H9 (cell line): Measurements from ENCODE around the gene RHCE. TPM values are rescaled to one million over a fixed set of nuclear protein-coding genes. Genes with fewer than 3 reads are reported as not detected.

Experiments
- DNase-seq: peaks from one replicate; pipeline ENCODE4 v3.0.0-alpha.2; 2017
- H2AFZ ChIP-seq: one replicate; pipeline ENCODE4 v1.6.1; 2013; ENCODE audit warnings: mild to moderate bottlenecking, low read length, control low read depth, moderate library complexity
- H2AK5ac ChIP-seq: 2 replicates; pipeline ENCODE4 v1.6.1; 2013; ENCODE audit warnings: low read length, control low read depth, mixed read lengths; ENCODE audit not compliant: insufficient read length
- H2BK120ac ChIP-seq: one replicate; pipeline ENCODE4 v1.6.1; 2013; ENCODE audit warnings: low read depth, mild to moderate bottlenecking, low read length, control low read depth, inconsistent platforms; ENCODE audit not compliant: poor library complexity, severe bottlenecking
- H2BK12ac ChIP-seq: 2 replicates; pipeline ENCODE4 v1.6.1; 2013; ENCODE audit warnings: low read length, control low read depth, mixed read lengths, low read depth; ENCODE audit not compliant: insufficient read length
- H2BK15ac ChIP-seq: 2 replicates; pipeline ENCODE4 v1.6.1; 2013; ENCODE audit warnings: low read depth, low read length, control low read depth
- H2BK20ac ChIP-seq: one replicate; pipeline ENCODE4 v1.6.1; 2013; ENCODE audit warnings: low read depth, mild to moderate bottlenecking, low read length, control low read depth, inconsistent platforms; ENCODE audit not compliant: poor library complexity, severe bottlenecking
- H2BK5ac ChIP-seq: 2 replicates; pipeline ENCODE4 v1.6.1; 2013; ENCODE audit warnings: low read length, control low read depth, mixed read lengths; ENCODE audit not compliant: insufficient read length
- H3K14ac ChIP-seq: 2 replicates; pipeline ENCODE4 v1.6.1; 2013; ENCODE audit warnings: low read length, control low read depth; ENCODE audit not compliant: insufficient read depth
- H3K18ac ChIP-seq: 2 replicates; pipeline ENCODE4 v1.6.1; 2013; ENCODE audit warnings: low read depth, mild to moderate bottlenecking, mixed read lengths, low read length, control low read depth; ENCODE audit not compliant: insufficient read length
- H3K23ac ChIP-seq: 2 replicates; pipeline ENCODE4 v1.6.1; 2013; ENCODE audit warnings: low read length, control low read depth, mixed read lengths, low read depth; ENCODE audit not compliant: insufficient read length
- H3K23me2 ChIP-seq: 2 replicates; pipeline ENCODE4 v1.6.1; 2013; ENCODE audit warnings: low read depth, mild to moderate bottlenecking, mixed read lengths, low read length, control low read depth; ENCODE audit not compliant: insufficient read length, poor library complexity, severe bottlenecking
- H3K27ac ChIP-seq: 2 replicates; pipeline ENCODE4 v1.5.1; 2013; ENCODE audit warnings: low read length, control low read depth, mixed read lengths, low read depth; ENCODE audit not compliant: insufficient read length
- H3K27me3 ChIP-seq: 2 replicates; pipeline ENCODE4 v1.6.1; 2013; ENCODE audit warnings: low read length, control low read depth, inconsistent platforms; ENCODE audit not compliant: insufficient read depth
- H3K4ac ChIP-seq: 2 replicates; pipeline ENCODE4 v1.6.1; 2013; ENCODE audit warnings: low read depth, mild to moderate bottlenecking, control low read depth, inconsistent platforms, low read length, moderate library complexity
- H3K4me1 ChIP-seq: 2 replicates; pipeline ENCODE4 v1.6.1; 2013; ENCODE audit warnings: low read length, control low read depth, inconsistent platforms; ENCODE audit not compliant: insufficient read depth
- H3K4me2 ChIP-seq: 2 replicates; pipeline ENCODE4 v1.6.1; 2013; ENCODE audit warnings: low read length, control low read depth, mixed read lengths; ENCODE audit not compliant: insufficient read length, insufficient read depth
- H3K56ac ChIP-seq: 2 replicates; pipeline ENCODE4 v1.6.1; 2013; ENCODE audit warnings: low read depth, mild to moderate bottlenecking, mixed read lengths, low read length, control low read depth; ENCODE audit not compliant: insufficient read length
- H3K79me1 ChIP-seq: 2 replicates; pipeline ENCODE4 v1.6.1; 2013; ENCODE audit warnings: low read depth, mild to moderate bottlenecking, moderate library complexity, low read length, control low read depth, inconsistent platforms; ENCODE audit not compliant: insufficient read depth, poor library complexity, severe bottlenecking
- H3K79me2 ChIP-seq: 2 replicates; pipeline ENCODE4 v1.6.1; 2013; ENCODE audit warnings: low read length, control low read depth, inconsistent platforms; ENCODE audit not compliant: insufficient read depth
- H3K9ac ChIP-seq: 2 replicates; pipeline ENCODE4 v1.6.1; 2013; ENCODE audit warnings: low read length, control low read depth, mixed read lengths; ENCODE audit not compliant: insufficient read length; ENCODE audit errors: extremely low read depth
- H3K9me3 ChIP-seq: one replicate; pipeline ENCODE4 v1.6.1; 2013; ENCODE audit warnings: low read depth, low read length, inconsistent platforms; ENCODE audit not compliant: control insufficient read depth
- H3T11ph ChIP-seq: one replicate; pipeline ENCODE4 v1.6.1; 2013; ENCODE audit warnings: mild to moderate bottlenecking, low read length, control low read depth, inconsistent platforms
- H4K20me1 ChIP-seq: one replicate; pipeline ENCODE4 v1.6.1; 2013; ENCODE audit not compliant: control insufficient read depth, insufficient read length, insufficient read depth
- H4K5ac ChIP-seq: 2 replicates; pipeline ENCODE4 v1.6.1; 2013; ENCODE audit warnings: low read depth, mild to moderate bottlenecking, mixed read lengths, low read length, control low read depth; ENCODE audit not compliant: insufficient read length
- H4K8ac ChIP-seq: replicated peaks from 2 replicates; pipeline ENCODE4 v1.6.1; 2013; ENCODE audit warnings: low read length, control low read depth, mixed read lengths, low read depth; ENCODE audit not compliant: insufficient read length
- H4K91ac ChIP-seq: 2 replicates; pipeline ENCODE4 v1.6.1; 2013; ENCODE audit warnings: low read depth, mild to moderate bottlenecking, moderate library complexity, mixed read lengths, low read length, control low read depth; ENCODE audit not compliant: insufficient read length
- H3K27ac Mint-ChIP-seq, 3 experiments: 2 replicates in 2 of 3; 3 replicates in 1 of 3; pipeline ENCODE4 v1.8.0; 2020 to 2021; ENCODE audit warnings: mixed read lengths in 3 of 3, mild to moderate bottlenecking in 1 of 3, moderate library complexity in 1 of 3
- H3K27me3 Mint-ChIP-seq: 2 replicates; pipeline ENCODE4 v1.8.0; 2021; ENCODE audit warnings: low read depth, mild to moderate bottlenecking, moderate library complexity, mixed read lengths
- H3K36me3 Mint-ChIP-seq, 3 experiments: 2 replicates in 2 of 3; 3 replicates in 1 of 3; pipeline ENCODE4 v1.8.0; 2020 to 2021; ENCODE audit warnings: low read depth in 3 of 3, mixed read lengths in 3 of 3; ENCODE audit not compliant: insufficient read depth in 1 of 3
- H3K4me1 Mint-ChIP-seq, 2 experiments: 2 replicates each; pipeline ENCODE4 v1.8.0; 2020; ENCODE audit warnings: mixed read lengths in 2 of 2
- H3K4me3 Mint-ChIP-seq, 2 experiments: 2 replicates in 1 of 2; 3 replicates in 1 of 2; pipeline ENCODE4 v1.8.0; 2020 to 2021; ENCODE audit warnings: mild to moderate bottlenecking in 2 of 2, mixed read lengths in 2 of 2, moderate library complexity in 1 of 2
- H3K9me3 Mint-ChIP-seq, 2 experiments: 2 replicates in 1 of 2; 3 replicates in 1 of 2; pipeline ENCODE4 v1.8.0; 2020; ENCODE audit warnings: mild to moderate bottlenecking in 2 of 2, mixed read lengths in 2 of 2, moderate library complexity in 1 of 2
- CTCF ChIP-seq: fragments of 200-600 bp; sonication (generic); conservative IDR thresholded peaks from 3 replicates; pipeline ENCODE4 v1.8.0; 2021; ENCODE audit warnings: antibody characterized with exemption, mild to moderate bottlenecking
- WGBS: extraction: QIAGEN DNeasy Blood & Tissue Kit; methylation state at CpG from one replicate; pipeline ENCODE4 v1.1.7; 2013; ENCODE audit warnings: missing lambda C conversion rate, low lambda C conversion rate, mixed read lengths; ENCODE audit not compliant: insufficient read length; ENCODE audit errors: extremely low coverage; 5-methylcytosine and 5-hydroxymethylcytosine counted together
- total RNA-seq: library from RNA; stranded (reverse); gene quantifications from 2 replicates; pipeline ENCODE4 v1.2.1, GENCODE V29; 2021

RHCE gene
- total RNA-seq, 1 experiment from 2014 or later: 0.90 TPM

- Histone ChIP-seq H3K27me3 (no peaks in the 10 kb centered on the region), H2AFZ (no peak overlapping the region), H3K18ac (no peak overlapping the region), H2BK15ac (no peak overlapping the region), H3K79me1 (peaks cover 4% of the 10 kb centered on the region), H4K8ac (no peak overlapping the region), H3K9ac (no peak overlapping the region), H2BK5ac (no peak overlapping the region), H2BK12ac (no peak overlapping the region), H3K79me2 (no peaks in the 10 kb centered on the region), H3K9me3 (no peaks in the 10 kb centered on the region), H4K91ac (no peak overlapping the region), H3K4me2 (no peak overlapping the region), H2BK20ac (no peak overlapping the region), H3K4ac (no peak overlapping the region), H2BK120ac (no peak overlapping the region), H3K23ac (no peak overlapping the region), H3K4me1 (no peaks in the 10 kb centered on the region), H2AK5ac (no peak overlapping the region), H4K5ac (no peak overlapping the region), H3K23me2 (no peaks in the 10 kb centered on the region), H3T11ph (no peak overlapping the region), H3K56ac (no peak overlapping the region), H3K14ac (no peak overlapping the region), H3K27ac (no peak overlapping the region), H4K20me1 (no peaks in the 10 kb centered on the region)
- Mint-ChIP-seq H3K9me3 (no peaks in the 10 kb centered on the region), H3K27me3 (no peaks in the 10 kb centered on the region), H3K27ac (no peak overlapping the region; a peak in 1 of 7 replicates), H3K36me3 (peaks cover 6 to 53% (median 46%) of the 10 kb centered on the region in 3 experiments; a peak in 5 of 7 replicates), H3K4me3 (no peak overlapping the region), H3K4me1 (no peaks in the 10 kb centered on the region)
- DNase-seq: no peak
- WGBS: no CpG with 5 or more reads among the region's 7 CpGs
- TF ChIP-seq CTCF: no peak
Measured at GRCh38 chr1:25360596-25361581, 59.7 kb downstream of the RHCE start.
